ENCODE measurements around the gene TMOD2. TPM values are rescaled to one million over a fixed set of nuclear protein-coding genes. Genes with fewer than 3 reads are reported as not detected.

The TMOD2 gene
- total and polyA plus RNA-seq, 11 donors = 1.3 to 10.9 (median 6.1) TPM

GRCh38 chr15:51727141-51727897 is 24.1 kb upstream of the TMOD2 start:
- DNase-seq (no peak), ATAC-seq (peak in 1 of 4 donors; percentile 35)
- intact Hi-C loops (cut with DNase I) = no loop called here
- peaks cover 0 to 14% (median 0%) of the 10 kb centered on the region in 9 donors for H3K36me3 ChIP-seq
- peaks cover 2 to 69% (median 44%) of the 10 kb centered on the region in 12 donors for H3K4me1 ChIP-seq
- no peak overlapping the region for H3K4me3 ChIP-seq
- TF ChIP-seq POLR2A (IDR thresholded peaks at IDR 0.05) = no peak
- peak in 2 of 12 donors; percentile 28 to 29 for TF ChIP-seq CTCF (IDR thresholded peaks at IDR 0.05)
- H3K27me3 ChIP-seq = no peaks in the 10 kb centered on the region
- WGBS, 4 donors = 76 to 79% (median 77%) methylated on average over 4 of the region's 4 CpGs
- H3K9me3 ChIP-seq = no peaks in the 10 kb centered on the region
- peak overlapping the region in 5 of 12 donors; percentile 13 to 52 (median 21) for H3K27ac ChIP-seq

- 42 to 45% (median 42%) methylated on average over 5 of the region's 5 CpGs for WGBS, 4 donors
- H3K36me3 ChIP-seq = no peaks in the 10 kb centered on the region
- TF ChIP-seq POLR2A (IDR thresholded peaks at IDR 0.05) = no peak
- no peak for TF ChIP-seq CTCF (IDR thresholded peaks at IDR 0.05)
- no peaks in the 10 kb centered on the region for H3K9me3 ChIP-seq
- ATAC-seq (peak; percentile 35 to 88 (median 78)), DNase-seq (peak in 3 of 5 donors; percentile 41 to 60 (median 45))
- H3K27me3 ChIP-seq = no peaks in the 10 kb centered on the region
- peak overlapping the region in 9 of 12 donors; percentile 11 to 44 (median 31) for H3K4me3 ChIP-seq
- H3K27ac ChIP-seq = peak overlapping the region in 11 of 12 donors; percentile 31 to 94 (median 70)
- H3K4me1 ChIP-seq = peaks cover under 1 to 80% (median 39%) of the 10 kb centered on the region in 12 donors
- intact Hi-C loops (cut with DNase I) = no loop called here
Observed at GRCh38 chr15:51731549-51732267, 19.7 kb upstream of the TMOD2 start.

- intact Hi-C loops (cut with DNase I) = no loop called here
- 48 to 65% (median 57%) methylated on average over 2 of the region's 2 CpGs for WGBS, 4 donors
Observed at GRCh38 chr15:51732646-51733045, 18.8 kb upstream of the TMOD2 start.

More at GRCh38 chr15:51732646-51733045, 18.8 kb upstream of the TMOD2 start:
- ATAC-seq (no peak), DNase-seq (no peak)
- Histone ChIP-seq H3K9me3 (no peaks in the 10 kb centered on the region), H3K27ac (peak overlapping the region in 11 of 12 donors; percentile 31 to 94 (median 70)), H3K4me1 (peaks cover 0 to 73% (median 32%) of the 10 kb centered on the region in 12 donors), H3K27me3 (no peaks in the 10 kb centered on the region), H3K4me3 (no peak overlapping the region), H3K36me3 (no peaks in the 10 kb centered on the region)
- TF ChIP-seq CTCF (IDR thresholded peaks at IDR 0.05) (no peak), POLR2A (IDR thresholded peaks at IDR 0.05) (no peak)

All from heart left ventricle (tissue), 16 donors.